ENCODE measurements around the gene NFX1. TPM values are rescaled to one million over a fixed set of nuclear protein-coding genes. Genes with fewer than 3 reads are reported as not detected.

The NFX1 gene
- total RNA-seq (2022) (32.6 TPM in 2 replicates), Bru-seq, nascent RNA (percentile 82 among the genes with signal in this experiment), BruChase-seq, experiment 1, labeled RNA remaining after a 2-hour chase (percentile 80 among the genes with signal in this experiment), BruChase-seq, experiment 2, labeled RNA remaining after a 6-hour chase (percentile 74 among the genes with signal in this experiment)
- long read RNA-seq, full-length matches to known transcripts: 13 of 46 reads
- long read RNA-seq, partial matches to known transcripts: 18 of 46 reads
- long read RNA-seq, other reads (novel, unspliced or antisense): 15 of 46 reads

GRCh38 chr9:33290247-33291030 lies at the start of gene NFX1:
TSS of gene NFX1 (plus strand) at chr9:33290516. CDS start at chr9:33290573, 57 bp downstream.
- peaks cover 12% of the 10 kb centered on the region for H3K4me1 Mint-ChIP-seq (ENCODE audit: low read depth, unreplicated experiment)
- TF ChIP-seq CTCF (IDR thresholded peaks at IDR 0.05; ENCODE audit: insufficient read depth in 1 of 2, low read depth in 1 of 2, low read length in 1 of 2, severe bottlenecking in 1 of 2, unreplicated experiment in 1 of 2): no peak
- Histone ChIP-seq H3K9me3 (no peaks in the 10 kb centered on the region), H3K4me3 (ENCODE audit: low read depth, low read length) (peak within 1 kb of the TSS; percentile 84), H3K4me1 (peaks cover 17% of the 10 kb centered on the region; the same call in 1 of the 2 replicates), H3K27me3 (replicated peaks; ENCODE audit: control insufficient read depth, insufficient read depth, low read length) (no peaks in the 10 kb centered on the region), H3K36me3 (ENCODE audit: control insufficient read depth, insufficient read depth, low read length) (no peaks in the 10 kb centered on the region)
- intact Hi-C loops (cut with micrococcal nuclease; ENCODE audit: unreplicated experiment): loop anchor here (1.0 kb wide), 1 partner anchor 26 kb away; the partner anchor contains the start of gene BAG1
- peak; percentile 96 to 97 for DNase-seq
- ChIA-PET POLR2A (interaction anchor here (0.6 to 1.5 kb wide), 9 partner anchors 10 to 266 kb away, joined by 3 to 9 read pairs (median 6); partner anchors contain the start of genes BAG1, CHMP5, DNAJA1 and NOL6), CTCF (interaction anchor here (0.5 to 1.2 kb wide), 8 partner anchors 50 to 266 kb away, joined by 3 to 9 read pairs (median 4); partner anchors contain the start of genes B4GALT1, DNAJA1 and SPINK4)
- TSS peak; percentile 37 for BruUV-seq (replicated peaks)
- H3K9me3 Mint-ChIP-seq (ENCODE audit: unreplicated experiment): no peaks in the 10 kb centered on the region
- H3K36me3 Mint-ChIP-seq (ENCODE audit: insufficient read depth, unreplicated experiment): peaks cover 35% of the 10 kb centered on the region
- H3K27me3 Mint-ChIP-seq (ENCODE audit: insufficient read depth, unreplicated experiment): no peaks in the 10 kb centered on the region
- H3K27ac Mint-ChIP-seq (ENCODE audit: unreplicated experiment): peak within 1 kb of the TSS; percentile 99
- H3K4me3 Mint-ChIP-seq (ENCODE audit: unreplicated experiment): peak within 1 kb of the TSS; percentile 96

- ChIA-PET CTCF (no interaction called here), POLR2A (no interaction called here)
- Histone ChIP-seq H3K27me3 (replicated peaks; ENCODE audit: control insufficient read depth, insufficient read depth, low read length) (no peaks in the 10 kb centered on the region), H3K9me3 (no peaks in the 10 kb centered on the region), H3K36me3 (ENCODE audit: control insufficient read depth, insufficient read depth, low read length) (no peaks in the 10 kb centered on the region; the same call in 1 of the 2 replicates), H3K4me1 (peaks cover 12% of the 10 kb centered on the region), H3K4me3 (ENCODE audit: low read depth, low read length) (no peak overlapping the region)
- H3K9me3 Mint-ChIP-seq (ENCODE audit: unreplicated experiment): no peaks in the 10 kb centered on the region
- H3K27ac Mint-ChIP-seq (ENCODE audit: unreplicated experiment): no peak overlapping the region
- no TSS peak for BruUV-seq (replicated peaks)
- peaks cover 6% of the 10 kb centered on the region for H3K4me1 Mint-ChIP-seq (ENCODE audit: low read depth, unreplicated experiment)
- H3K27me3 Mint-ChIP-seq (ENCODE audit: insufficient read depth, unreplicated experiment): no peaks in the 10 kb centered on the region
- H3K36me3 Mint-ChIP-seq (ENCODE audit: insufficient read depth, unreplicated experiment): peaks cover 5% of the 10 kb centered on the region
- intact Hi-C loops (cut with micrococcal nuclease; ENCODE audit: unreplicated experiment): no loop called here
- DNase-seq: no peak
- no peak overlapping the region for H3K4me3 Mint-ChIP-seq (ENCODE audit: unreplicated experiment)
- TF ChIP-seq CTCF (IDR thresholded peaks at IDR 0.05; ENCODE audit: insufficient read depth in 1 of 2, low read depth in 1 of 2, low read length in 1 of 2, severe bottlenecking in 1 of 2, unreplicated experiment in 1 of 2): no peak
Observed at GRCh38 chr9:33241298-33241697, 49.0 kb upstream of the NFX1 start.

GRCh38 chr9:33242609-33243134 lies 47.6 kb upstream of the NFX1 start:
- H3K4me3 ChIP-seq (ENCODE audit: low read depth, low read length): no peak overlapping the region
- H3K4me1 ChIP-seq: peaks cover 12% of the 10 kb centered on the region
- Mint-ChIP-seq H3K9me3 (ENCODE audit: unreplicated experiment) (no peaks in the 10 kb centered on the region), H3K4me1 (ENCODE audit: low read depth, unreplicated experiment) (peaks cover 6% of the 10 kb centered on the region), H3K27ac (ENCODE audit: unreplicated experiment) (no peak overlapping the region), H3K27me3 (ENCODE audit: insufficient read depth, unreplicated experiment) (no peaks in the 10 kb centered on the region), H3K36me3 (ENCODE audit: insufficient read depth, unreplicated experiment) (peaks cover 11% of the 10 kb centered on the region), H3K4me3 (ENCODE audit: unreplicated experiment) (no peak overlapping the region)
- TF ChIP-seq CTCF (IDR thresholded peaks at IDR 0.05; ENCODE audit: insufficient read depth in 1 of 2, low read depth in 1 of 2, low read length in 1 of 2, severe bottlenecking in 1 of 2, unreplicated experiment in 1 of 2): no peak
- no peaks in the 10 kb centered on the region; the same call in 1 of the 2 replicates for H3K36me3 ChIP-seq (ENCODE audit: control insufficient read depth, insufficient read depth, low read length)
- intact Hi-C loops (cut with micrococcal nuclease; ENCODE audit: unreplicated experiment): no loop called here
- BruUV-seq (replicated peaks): no TSS peak
- ChIA-PET CTCF (no interaction called here), POLR2A (no interaction called here)
- no peak for DNase-seq
- no peaks in the 10 kb centered on the region for H3K27me3 ChIP-seq (replicated peaks; ENCODE audit: control insufficient read depth, insufficient read depth, low read length)
- H3K9me3 ChIP-seq: no peaks in the 10 kb centered on the region
